Measurements from ENCODE around the gene CTSW.

The CTSW gene

DNA sequence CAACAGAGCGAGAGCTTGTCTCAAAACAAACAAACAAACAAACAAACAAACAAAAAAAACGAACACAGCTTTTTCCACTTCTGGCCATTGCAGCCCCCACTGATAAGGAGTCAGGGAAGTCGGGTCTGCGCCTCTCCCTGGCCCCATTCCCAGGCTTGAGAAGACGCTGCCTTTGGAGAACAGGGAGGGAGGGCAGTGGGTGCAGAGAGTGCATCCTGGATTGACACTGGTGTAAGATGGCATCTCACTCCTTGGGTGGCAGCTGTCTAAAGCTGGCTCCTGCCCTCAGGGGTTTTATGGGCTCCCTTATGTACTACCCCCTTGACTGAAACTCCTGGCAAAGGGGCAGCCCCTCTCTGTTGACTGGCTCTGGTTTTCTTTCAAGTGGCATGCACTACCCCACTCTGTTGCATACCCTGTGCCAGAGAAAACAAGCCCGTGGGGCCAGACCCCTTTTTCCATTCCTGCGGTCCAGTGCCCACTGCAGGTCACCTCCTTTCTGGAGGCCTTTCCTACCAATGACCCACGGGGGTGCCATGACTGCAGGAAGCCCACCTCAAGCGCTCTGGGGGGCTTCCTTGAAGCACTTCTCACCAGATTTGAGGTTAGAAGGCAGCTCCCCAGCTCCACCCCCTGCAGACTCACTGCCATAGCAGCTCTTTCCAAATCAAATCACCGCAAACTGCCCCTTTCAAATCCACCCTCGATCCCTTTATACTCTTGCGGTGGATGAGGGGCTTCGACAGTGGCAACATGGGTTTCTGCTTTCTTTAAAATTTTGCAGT is 52.3 kb downstream of the CTSW start:
- H3K36me3 ChIP-seq (ENCODE audit: insufficient read depth, low read length) = no peaks in the 10 kb centered on the region
- no peaks in the 10 kb centered on the region for H3K27me3 ChIP-seq (ENCODE audit: insufficient read depth, low read length)
- no peaks in the 10 kb centered on the region for H3K9me3 ChIP-seq (ENCODE audit: low read length)
- H2AFZ ChIP-seq (ENCODE audit: low read depth, low read length) = peak overlapping the region; percentile 43
- H3K4me1 ChIP-seq (ENCODE audit: insufficient read depth, low read length) = no peaks in the 10 kb centered on the region
- no peak overlapping the region for H3K4me3 ChIP-seq (ENCODE audit: low read length)

DNA sequence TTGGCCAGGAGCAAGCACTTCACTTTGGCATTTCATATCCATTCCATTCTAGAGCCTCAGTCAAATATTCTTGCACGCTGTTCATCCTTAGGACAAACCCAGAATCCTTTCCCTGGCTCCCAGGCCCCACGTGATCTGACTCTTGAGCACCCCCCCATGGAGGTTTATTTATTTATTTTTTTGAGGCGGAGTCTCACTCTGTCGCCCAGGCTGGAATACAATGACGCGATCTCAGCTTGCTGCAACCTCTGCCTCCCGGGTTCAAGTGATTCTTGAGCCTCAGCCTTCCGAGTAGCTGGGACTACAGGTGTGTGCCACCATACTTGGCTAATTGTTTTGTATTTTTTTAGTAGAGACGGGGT is 52.9 kb downstream of the CTSW start:
- Histone ChIP-seq H2AFZ (ENCODE audit: low read depth, low read length) (peak overlapping the region; percentile 43), H3K36me3 (ENCODE audit: insufficient read depth, low read length) (no peaks in the 10 kb centered on the region), H3K27me3 (ENCODE audit: insufficient read depth, low read length) (no peaks in the 10 kb centered on the region), H3K4me1 (ENCODE audit: insufficient read depth, low read length) (peaks cover 2% of the 10 kb centered on the region), H3K4me3 (ENCODE audit: low read length) (no peak overlapping the region), H3K9me3 (ENCODE audit: low read length) (no peaks in the 10 kb centered on the region)

All from neuron (in vitro differentiated cells).